GM23248 (cell line): Measurements from ENCODE around the gene PHRF1. TPM values are rescaled to one million over a fixed set of nuclear protein-coding genes. Genes with fewer than 3 reads are reported as not detected.
"Not testable (repeated sequence)": the region's sequence is repeated elsewhere in the genome, so short reads cannot be mapped to it uniquely, and the experiment has no call there.

Experiments used
- DNase-seq: peaks from one replicate; pipeline ENCODE4 v3.0.0-alpha.2; 2015
- H2AFZ ChIP-seq: fragments of 200-600 bp; sonication (generic); 2 replicates; pipeline ENCODE4 v1.6.1; 2016; ENCODE audit warnings: antibody characterized with exemption
- H3F3A ChIP-seq: fragments of 200-600 bp; sonication (generic); 2 replicates; pipeline ENCODE4 v1.6.1; 2016; ENCODE audit warnings: mild to moderate bottlenecking, antibody characterized with exemption, mixed run types; ENCODE audit not compliant: insufficient read depth
- H3K27ac ChIP-seq: fragments of 200-600 bp; sonication (generic); 2 replicates; pipeline ENCODE4 v1.5.1; 2016; ENCODE audit warnings: mild to moderate bottlenecking
- H3K27me3 ChIP-seq: fragments of 200-600 bp; sonication (generic); replicated peaks from 2 replicates; pipeline ENCODE4 v1.6.1; 2016; ENCODE audit warnings: mild to moderate bottlenecking; ENCODE audit not compliant: insufficient read depth
- H3K36me3 ChIP-seq: fragments of 200-600 bp; sonication (generic); 2 replicates; pipeline ENCODE4 v1.6.1; 2016; ENCODE audit warnings: low read depth, mild to moderate bottlenecking
- H3K4me1 ChIP-seq: fragments of 200-600 bp; sonication (generic); 2 replicates; pipeline ENCODE4 v1.6.1; 2016; ENCODE audit warnings: mild to moderate bottlenecking; ENCODE audit not compliant: insufficient read depth
- H3K4me2 ChIP-seq: fragments of 200-600 bp; sonication (generic); one replicate; pipeline ENCODE4 v1.6.1; 2016; ENCODE audit warnings: mild to moderate bottlenecking; ENCODE audit not compliant: unreplicated experiment
- H3K4me3 ChIP-seq: fragments of 200-600 bp; sonication (generic); 2 replicates; pipeline ENCODE4 v1.5.1; 2016; ENCODE audit warnings: mild to moderate bottlenecking
- H3K79me2 ChIP-seq: fragments of 200-600 bp; sonication (generic); 2 replicates; pipeline ENCODE4 v1.6.1; 2016; ENCODE audit warnings: mild to moderate bottlenecking; ENCODE audit not compliant: insufficient read depth
- H3K9ac ChIP-seq: fragments of 200-600 bp; sonication (generic); 2 replicates; pipeline ENCODE4 v1.6.1; 2016; ENCODE audit warnings: mild to moderate bottlenecking
- H3K9me2 ChIP-seq: fragments of 200-600 bp; sonication (generic); 2 replicates; pipeline ENCODE4 v1.6.1; 2016; ENCODE audit warnings: mixed run types, mild to moderate bottlenecking, moderate library complexity; ENCODE audit not compliant: insufficient read depth
- H3K9me3 ChIP-seq: fragments of 200-600 bp; sonication (generic); one replicate; pipeline ENCODE4 v1.6.1; 2017; ENCODE audit warnings: low read depth
- H4K20me1 ChIP-seq: fragments of 200-600 bp; sonication (generic); 2 replicates; pipeline ENCODE4 v1.6.0; 2016; ENCODE audit not compliant: insufficient read depth
- EZH2 ChIP-seq: fragments of 200-600 bp; sonication (generic); IDR thresholded peaks from 2 replicates; pipeline ENCODE4 v1.6.1; 2018; ENCODE audit warnings: antibody characterized with exemption, mild to moderate bottlenecking; ENCODE audit not compliant: insufficient read depth, poor library complexity, severe bottlenecking
- EZH2phosphoT487 ChIP-seq: fragments of 200-600 bp; sonication (generic); IDR thresholded peaks from 2 replicates; pipeline ENCODE4 v1.6.1; 2018; ENCODE audit warnings: antibody characterized with exemption, moderate library complexity, mild to moderate bottlenecking, low read depth; ENCODE audit not compliant: insufficient read depth
- WGBS, 2 experiments: methylation state at CpG; one replicate each; pipeline ENCODE4 v1.1.6; 2015 to 2017; ENCODE audit warnings: low lambda C conversion rate in 2 of 2, low coverage in 1 of 2; ENCODE audit errors: missing lambda C conversion rate in 2 of 2; 5-methylcytosine and 5-hydroxymethylcytosine counted together
- in situ Hi-C: fragments of 300-500 bp; cut with MboI; formaldehyde crosslinking; loops from 2 replicates; pipeline ENCODE4 v1.15.0; 2020
- polyA plus RNA-seq: library from polyadenylated mRNA; unstranded; fragments of >200 nt; fragmentation: Nextera tagmentation; extraction: Ambion mirVana; gene quantifications from 2 replicates; pipeline ENCODE4 v1.2.1, GENCODE V29; 2016
- total RNA-seq: library from RNA; depleted of rRNA; stranded (reverse); fragments of >200 nt; shearing (Covaris generic); gene quantifications from 2 replicates; pipeline ENCODE4 v1.2.3, GENCODE V29; 2014

Gene PHRF1
- total and polyA plus RNA-seq, 2 experiments from 2014 or later = 10.9 to 27.7 TPM

DNA sequence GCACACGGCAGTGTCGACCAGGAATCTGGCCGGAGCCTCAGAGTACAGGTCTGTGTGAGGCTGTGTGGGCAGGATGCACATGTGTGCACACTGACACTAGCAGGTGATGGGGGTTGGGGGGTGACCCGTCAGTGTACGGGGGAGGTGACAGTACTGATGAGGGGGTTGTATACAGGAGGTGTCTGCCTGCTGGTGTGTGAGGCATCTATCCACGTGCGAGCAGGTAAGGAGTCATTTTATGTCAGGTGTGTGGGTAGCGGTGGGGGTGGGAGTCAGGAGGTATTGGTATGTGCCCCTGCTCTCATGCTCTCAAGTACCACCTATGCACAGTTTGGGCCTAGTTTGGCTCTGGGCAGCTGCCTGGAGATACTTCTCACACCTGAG is 4.5 kb upstream of the PHRF1 start:
- Histone ChIP-seq H2AFZ (no peak overlapping the region), H4K20me1 (no peaks in the 10 kb centered on the region), H3K4me3 (no peak overlapping the region), H3K36me3 (peaks cover 3% of the 10 kb centered on the region), H3K9ac (no peak overlapping the region), H3F3A (no peaks in the 10 kb centered on the region; the same call in 1 of the 2 replicates), H3K79me2 (peaks cover 14% of the 10 kb centered on the region), H3K4me1 (peaks cover 11% of the 10 kb centered on the region), H3K9me3 (no peaks in the 10 kb centered on the region), H3K27me3 (no peaks in the 10 kb centered on the region), H3K9me2 (no peaks in the 10 kb centered on the region), H3K4me2 (no peak overlapping the region), H3K27ac (no peak overlapping the region)
- in situ Hi-C loops = no loop called here
- 60 to 62% methylated on average over 5 to 8 of the region's 8 CpGs for WGBS, 2 experiments
- no peak for DNase-seq
- TF ChIP-seq EZH2phosphoT487 = no peak
- TF ChIP-seq EZH2 = no peak

DNA sequence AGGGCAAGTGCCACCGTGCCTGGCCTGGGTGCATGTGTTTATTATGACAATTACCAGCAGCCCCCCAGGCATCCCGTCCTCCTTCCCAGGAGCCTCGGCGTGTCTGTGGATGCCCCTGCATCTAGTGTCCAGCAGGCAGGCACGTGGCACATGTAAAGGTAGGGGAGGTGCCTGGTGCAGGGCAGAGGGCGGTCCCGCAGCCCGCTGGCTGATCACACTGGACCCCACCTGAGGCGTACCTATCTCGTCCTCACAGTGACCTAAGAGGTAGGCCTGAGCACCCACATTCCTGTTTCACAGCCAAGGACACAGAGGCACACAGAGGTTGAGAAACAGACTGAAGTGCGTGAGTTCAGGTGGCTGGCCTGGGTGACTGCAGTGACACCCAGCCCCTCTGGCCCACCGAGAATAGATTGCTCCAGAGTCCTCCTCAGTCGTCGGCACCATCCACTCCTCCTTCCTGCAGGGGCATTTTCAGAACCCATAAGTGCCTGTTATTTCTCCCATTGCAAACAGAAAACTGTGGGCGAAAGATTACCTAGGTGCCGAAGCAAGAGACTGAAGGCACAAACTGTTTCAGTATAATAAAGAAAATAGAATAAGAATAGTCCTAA is 3.0 kb upstream of the PHRF1 start:
- DNase-seq = no peak
- Histone ChIP-seq H3K9me2 (no peaks in the 10 kb centered on the region), H3K79me2 (peaks cover 16% of the 10 kb centered on the region), H3K9ac (no peak overlapping the region), H3K4me3 (no peak overlapping the region), H3K36me3 (no peaks in the 10 kb centered on the region), H3K4me1 (peaks cover 16% of the 10 kb centered on the region), H3F3A (peaks cover 10% of the 10 kb centered on the region), H3K9me3 (no peaks in the 10 kb centered on the region), H3K4me2 (no peak overlapping the region), H3K27ac (no peak overlapping the region), H2AFZ (no peak overlapping the region), H4K20me1 (no peaks in the 10 kb centered on the region), H3K27me3 (no peaks in the 10 kb centered on the region)
- WGBS, 2 experiments = 93 to 94% methylated on average over 16 of the region's 16 CpGs
- in situ Hi-C loops = no loop called here
- TF ChIP-seq EZH2phosphoT487 (no peak), EZH2 (no peak)

DNA sequence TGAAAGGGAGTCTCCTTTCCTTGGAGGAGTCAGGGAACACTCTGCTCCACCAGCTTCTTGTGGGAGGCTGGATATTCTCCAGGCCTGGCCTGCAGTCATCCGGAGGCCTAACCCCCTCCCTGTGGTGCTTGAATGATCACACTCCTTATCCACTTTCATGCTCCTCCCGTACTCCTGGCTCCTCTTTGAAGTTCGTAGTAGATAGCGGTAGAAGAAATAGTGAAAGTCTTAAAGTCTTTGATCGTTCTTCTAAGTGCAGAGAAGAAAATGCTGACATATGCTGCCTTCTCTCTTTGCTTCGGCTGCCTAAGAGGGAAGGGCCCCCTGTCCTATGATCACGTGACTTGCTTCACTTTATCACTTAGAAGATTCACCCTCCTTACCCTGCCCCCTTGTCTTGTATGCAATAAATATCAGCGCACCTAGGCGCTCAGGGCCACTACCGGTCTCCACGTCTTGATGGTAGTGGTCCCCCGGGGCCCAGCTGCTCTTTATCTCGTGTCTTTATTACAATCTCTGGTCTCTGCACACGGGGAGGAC is 2.2 kb upstream of the PHRF1 start:
- H3K4me2 ChIP-seq = peak overlapping the region; percentile 8
- H2AFZ ChIP-seq, DNase-seq, H3K9me2 ChIP-seq, H3K9ac ChIP-seq, H3K9me3 ChIP-seq, H4K20me1 ChIP-seq, H3K27me3 ChIP-seq, H3K36me3 ChIP-seq, in situ Hi-C loops, H3K27ac ChIP-seq: not testable (repeated sequence)
- WGBS, 2 experiments = 43 to 44% methylated on average over 14 of the region's 14 CpGs
- peaks cover 24% of the 10 kb centered on the region for H3K79me2 ChIP-seq
- peaks cover 10% of the 10 kb centered on the region for H3F3A ChIP-seq
- H3K4me3 ChIP-seq = 0 out of 2 replicates have a peak overlapping the region, but pooled peaks have one; percentile 5
- peaks cover 23% of the 10 kb centered on the region for H3K4me1 ChIP-seq

DNA sequence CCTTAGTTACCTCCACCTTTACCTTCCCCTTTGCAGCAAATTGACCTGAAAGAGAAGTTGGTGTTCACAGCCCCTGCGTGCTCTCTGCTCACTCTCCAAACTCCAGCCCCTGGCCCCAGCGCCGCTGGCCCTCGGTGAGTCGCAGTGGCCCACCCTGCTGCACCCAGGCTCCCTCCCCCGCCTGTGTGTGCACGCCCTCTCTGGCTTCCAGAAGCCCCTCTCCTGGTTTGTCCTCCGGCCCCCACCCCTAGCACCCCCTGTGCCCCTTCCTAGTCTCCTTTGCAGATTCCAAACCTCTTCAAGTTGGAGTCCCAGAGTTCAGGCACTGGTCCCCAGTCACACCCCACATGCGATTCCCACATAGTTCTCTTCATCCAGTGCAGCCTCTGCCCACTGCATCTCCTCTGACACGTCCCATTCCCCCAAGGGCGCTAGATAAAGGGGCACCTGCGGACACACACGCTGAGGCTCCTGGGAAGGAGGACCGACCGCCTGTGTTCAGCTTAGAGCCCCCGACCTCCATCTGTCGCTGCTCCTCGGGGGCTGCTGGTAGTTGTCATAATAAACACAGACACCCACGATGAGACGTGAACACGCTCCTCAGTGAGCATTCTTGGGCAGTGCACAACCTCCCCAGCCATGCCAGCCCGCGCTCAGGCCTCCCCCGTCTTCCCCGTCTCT is 1.5 kb upstream of the PHRF1 start:
- Histone ChIP-seq H3F3A (peaks cover 10% of the 10 kb centered on the region), H3K79me2 (peaks cover 31% of the 10 kb centered on the region), H3K9ac (peak overlapping the region; percentile 70), H3K27me3 (no peaks in the 10 kb centered on the region), H2AFZ (peak overlapping the region; percentile 81), H3K36me3 (no peaks in the 10 kb centered on the region), H3K4me3 (peak overlapping the region; percentile 82), H3K9me2 (no peaks in the 10 kb centered on the region), H3K4me1 (peaks cover 23% of the 10 kb centered on the region), H3K27ac (no peak overlapping the region), H4K20me1 (peaks cover 9% of the 10 kb centered on the region; the same call in 1 of the 2 replicates), H3K4me2 (peak overlapping the region; percentile 88), H3K9me3 (no peaks in the 10 kb centered on the region)
- DNase-seq = peak; percentile 65
- TF ChIP-seq EZH2phosphoT487 (no peak), EZH2 (no peak)
- 30 to 33% methylated on average over 20 to 25 of the region's 25 CpGs for WGBS, 2 experiments
- in situ Hi-C loops = no loop called here
